SH-SY5Y (cell line): Measurements from ENCODE around the gene DUXA.

Experiments used
- GATA2 ChIP-seq: IDR thresholded peaks from 2 replicates; pipeline ENCODE4 v1.6.1; 2011; ENCODE audit warnings: mild to moderate bottlenecking, low read depth, low read length
- GATA3 ChIP-seq: IDR thresholded peaks from 2 replicates; pipeline ENCODE4 v1.6.1; 2011; ENCODE audit warnings: low read depth, mild to moderate bottlenecking, low read length, moderate library complexity

GRCh38 chr19:57165846-57166245 is 1.4 kb downstream of the DUXA start:
- TF ChIP-seq GATA2 (no peak), GATA3 (no peak)
